ENCODE measurements around the gene PROCA1.
"Not testable (repeated sequence)": the region's sequence is repeated elsewhere in the genome, so short reads cannot be mapped to it uniquely, and the experiment has no call there.

The PROCA1 gene

GRCh38 chr17:28667870-28668269 lies 43.8 kb downstream of the PROCA1 start:
- DNase-seq (ENCODE audit: low read depth) = no peak

- no peak for DNase-seq (ENCODE audit: low read depth)
These were observed 45.7 kb downstream of the PROCA1 start for GRCh38 chr17:28665994-28666393.

GRCh38 chr17:28663723-28664122 lies 48.0 kb downstream of the PROCA1 start:
- DNase-seq (ENCODE audit: low read depth) = no peak

- DNase-seq (ENCODE audit: low read depth) = no peak
These were observed 49.2 kb downstream of the PROCA1 start for GRCh38 chr17:28662527-28662829.

GRCh38 chr17:28661635-28662526 lies 49.8 kb downstream of the PROCA1 start, which contains the start of the genes SDF2 and SUPT6H:
Gene SDF2 (minus strand): TSS chr17:28661906. CDS start chr17:28661876, 30 bp downstream.
Gene SUPT6H (plus strand): TSS chr17:28662205. CDS start chr17:28673402, 11,197 bp downstream.
- DNase-seq (ENCODE audit: low read depth) = peak; percentile 89

GRCh38 chr17:28659497-28659881 lies 52.2 kb downstream of the PROCA1 start:
- not testable (repeated sequence) for DNase-seq (ENCODE audit: low read depth)

- DNase-seq (ENCODE audit: low read depth) = not testable (repeated sequence)
These were observed 52.8 kb downstream of the PROCA1 start for GRCh38 chr17:28658766-28659496.

- not testable (repeated sequence) for DNase-seq (ENCODE audit: low read depth)
These were observed 53.3 kb downstream of the PROCA1 start for GRCh38 chr17:28658342-28658741.

GRCh38 chr17:28657756-28658155 lies 53.9 kb downstream of the PROCA1 start:
- DNase-seq (ENCODE audit: low read depth) = no peak

- no peak for DNase-seq (ENCODE audit: low read depth)
These were observed 56.5 kb downstream of the PROCA1 start for GRCh38 chr17:28655160-28655559.

Measured in activated T-helper 1 cell treated with Interleukin-2 at 50 U/mL for 16 hours (primary cell).